IMR-90 (cell line): Measurements from ENCODE around the gene MRPL48. TPM values are rescaled to one million over a fixed set of nuclear protein-coding genes. Genes with fewer than 3 reads are reported as not detected.

Experiments used
- ATAC-seq: fragments of 200-7000 bp; cut with Tn5 transposase; 2 replicates; pipeline ENCODE4 v1.9.1; 2020; ENCODE audit warnings: low read depth, mild to moderate bottlenecking, moderate library complexity
- BruUV-seq: library from RNA; stranded (reverse); fragments of 400-500 nt; replicated peaks from 2 replicates; lab custom pipeline; 2021; lab: Mats Ljungman, UMichigan
- CTCF ChIA-PET: fragments of 300-600 bp; formaldehyde crosslinking; extraction: SDS; loops from one replicate; lab custom pipeline; 2021; ENCODE audit warnings: antibody characterized with exemption; lab: Yijun Ruan, JAX
- POLR2A ChIA-PET: fragments of 300-600 bp; sonication (Branson Sonifier 250); formaldehyde crosslinking; loops from one replicate; lab custom pipeline; 2022; ENCODE audit warnings: antibody characterized with exemption; ENCODE audit not compliant: unreplicated experiment; lab: Charles Lee
- DNase-seq: peaks from one replicate; pipeline ENCODE4 v3.0.0; 2013
- H2AFZ ChIP-seq: replicated peaks from 2 replicates; pipeline ENCODE3; 2013; ENCODE audit warnings: low read length, mild to moderate bottlenecking; ENCODE audit not compliant: poor library complexity
- H2AK5ac ChIP-seq: 2 replicates; pipeline ENCODE4 v1.6.1; 2013; ENCODE audit warnings: low read depth, low read length, inconsistent platforms
- H2AK9ac ChIP-seq: replicated peaks from 2 replicates; pipeline ENCODE3; 2013; ENCODE audit warnings: mild to moderate bottlenecking, low read depth, low read length, moderate library complexity; ENCODE audit not compliant: poor library complexity
- H2BK120ac ChIP-seq: 2 replicates; pipeline ENCODE4 v1.6.1; 2013; ENCODE audit warnings: low read depth, low read length, inconsistent platforms
- H2BK15ac ChIP-seq: 3 replicates; pipeline ENCODE4 v1.6.1; 2013; ENCODE audit warnings: low read depth, low read length, inconsistent platforms
- H2BK20ac ChIP-seq: 2 replicates; pipeline ENCODE4 v1.6.1; 2013; ENCODE audit warnings: low read depth, mild to moderate bottlenecking, inconsistent platforms, low read length, moderate library complexity
- H2BK5ac ChIP-seq: 2 replicates; pipeline ENCODE4 v1.6.1; 2013; ENCODE audit warnings: mild to moderate bottlenecking, low read depth, low read length, inconsistent platforms; ENCODE audit not compliant: poor library complexity, severe bottlenecking
- H3K14ac ChIP-seq: replicated peaks from 2 replicates; pipeline ENCODE4 v1.6.1; 2013; ENCODE audit warnings: low read depth, low read length, inconsistent platforms
- H3K18ac ChIP-seq: 2 replicates; pipeline ENCODE4 v1.6.1; 2013; ENCODE audit warnings: low read depth, low read length, control low read depth
- H3K23ac ChIP-seq: 2 replicates; pipeline ENCODE4 v1.6.1; 2013; ENCODE audit warnings: low read depth, low read length, inconsistent platforms
- H3K27ac ChIP-seq: 2 replicates; pipeline ENCODE4 v1.5.1; 2013; ENCODE audit warnings: mild to moderate bottlenecking, control low read depth, low read length; ENCODE audit not compliant: insufficient read depth
- H3K27me3 ChIP-seq: 2 replicates; pipeline ENCODE4 v1.6.1; 2013; ENCODE audit warnings: low read length; ENCODE audit not compliant: control insufficient read depth, insufficient read depth
- H3K36me3 ChIP-seq: 2 replicates; pipeline ENCODE4 v1.6.1; 2013; ENCODE audit warnings: low read length, mixed read lengths; ENCODE audit not compliant: control insufficient read depth, insufficient read depth
- H3K4ac ChIP-seq: 2 replicates; pipeline ENCODE4 v1.6.1; 2013; ENCODE audit warnings: low read depth, low read length, inconsistent platforms
- H3K4me1 ChIP-seq: 2 replicates; pipeline ENCODE4 v1.6.1; 2013; ENCODE audit warnings: low read length, mixed read lengths; ENCODE audit not compliant: control insufficient read depth, insufficient read depth
- H3K4me2 ChIP-seq: 2 replicates; pipeline ENCODE4 v1.6.1; 2013; ENCODE audit warnings: low read depth, mild to moderate bottlenecking, control low read depth, low read length, moderate library complexity
- H3K4me3 ChIP-seq: 2 replicates; pipeline ENCODE4 v1.5.1; 2013; ENCODE audit warnings: low read depth, mild to moderate bottlenecking, control low read depth, low read length, moderate library complexity; ENCODE audit not compliant: insufficient read depth
- H3K56ac ChIP-seq: 2 replicates; pipeline ENCODE4 v1.6.1; 2013; ENCODE audit warnings: low read length, inconsistent platforms; ENCODE audit not compliant: insufficient read depth; ENCODE audit errors: extremely low read depth
- H3K79me1 ChIP-seq, 2 experiments: 2 replicates each; pipeline ENCODE4 v1.6.1; 2013; ENCODE audit warnings: low read length in 2 of 2, inconsistent platforms in 1 of 2, low read depth in 1 of 2
- H3K9ac ChIP-seq: 2 replicates; pipeline ENCODE4 v1.6.1; 2013; ENCODE audit warnings: low read depth, low read length, control low read depth
- H3K9me1 ChIP-seq: 2 replicates; pipeline ENCODE4 v1.6.1; 2013; ENCODE audit warnings: low read length, inconsistent platforms; ENCODE audit not compliant: insufficient read depth
- H3K9me3 ChIP-seq: 2 replicates; pipeline ENCODE4 v1.6.1; 2013; ENCODE audit warnings: low read length; ENCODE audit not compliant: control insufficient read depth, insufficient read depth
- H4K20me1 ChIP-seq: 2 replicates; pipeline ENCODE4 v1.6.1; 2013; ENCODE audit warnings: low read length, inconsistent platforms; ENCODE audit not compliant: insufficient read depth
- H4K5ac ChIP-seq: 2 replicates; pipeline ENCODE4 v1.6.1; 2013; ENCODE audit warnings: mild to moderate bottlenecking, low read depth, low read length, control low read depth
- H4K8ac ChIP-seq, 2 experiments: 2 replicates each; pipeline ENCODE4 v1.6.1; 2013; ENCODE audit warnings: low read depth in 2 of 2, low read length in 2 of 2, control low read depth in 1 of 2, inconsistent platforms in 1 of 2
- H4K91ac ChIP-seq: 2 replicates; pipeline ENCODE4 v1.6.1; 2013; ENCODE audit warnings: low read depth, low read length, inconsistent platforms; ENCODE audit not compliant: insufficient read depth
- CHD1 ChIP-seq: IDR thresholded peaks from 2 replicates; pipeline ENCODE4 v1.6.1; 2012; ENCODE audit warnings: low read depth, low read length, improper control_type of control experiment
- CTCF ChIP-seq: conservative IDR thresholded peaks from 2 replicates; pipeline ENCODE4 v1.5.1; 2012; ENCODE audit warnings: mild to moderate bottlenecking, low read depth, low read length, improper control_type of control experiment
- ELK1 ChIP-seq: fragments of 150-350 bp; IDR thresholded peaks from 2 replicates; pipeline ENCODE4 v1.6.1; 2016; ENCODE audit warnings: low read depth, mild to moderate bottlenecking, low read length, moderate library complexity, borderline replicate concordance
- FOS ChIP-seq: fragments of 150-350 bp; IDR thresholded peaks from 2 replicates; pipeline ENCODE4 v1.6.1; 2016; ENCODE audit warnings: low read depth, low read length
- MAFK ChIP-seq: IDR thresholded peaks from 2 replicates; pipeline ENCODE4 v1.6.1; 2012; ENCODE audit warnings: low read depth, low read length, improper control_type of control experiment
- MAZ ChIP-seq: IDR thresholded peaks from 2 replicates; pipeline ENCODE4 v1.6.1; 2012; ENCODE audit warnings: low read depth, mild to moderate bottlenecking, low read length, improper control_type of control experiment, moderate library complexity, borderline replicate concordance
- MXI1 ChIP-seq: IDR thresholded peaks from 2 replicates; pipeline ENCODE4 v1.6.1; 2012; ENCODE audit warnings: low read depth, mild to moderate bottlenecking, low read length, moderate library complexity, borderline replicate concordance
- NFE2L2 ChIP-seq: fragments of 150-350 bp; IDR thresholded peaks from 2 replicates; pipeline ENCODE4 v1.6.1; 2016; ENCODE audit warnings: low read depth, mild to moderate bottlenecking, low read length
- POLR2A ChIP-seq: IDR thresholded peaks from 2 replicates; pipeline ENCODE4 v1.6.1; 2012; ENCODE audit warnings: mild to moderate bottlenecking, low read depth, low read length
- RAD21 ChIP-seq: IDR thresholded peaks from 2 replicates; pipeline ENCODE4 v1.6.1; 2012; ENCODE audit warnings: low read length, improper control_type of control experiment
- RCOR1 ChIP-seq: IDR thresholded peaks from 2 replicates; pipeline ENCODE4 v1.6.1; 2012; ENCODE audit warnings: mild to moderate bottlenecking, low read length, improper control_type of control experiment; ENCODE audit not compliant: insufficient replicate concordance
- RFX5 ChIP-seq: IDR thresholded peaks from 2 replicates; pipeline ENCODE4 v1.8.0; 2012; ENCODE audit warnings: low read depth, mild to moderate bottlenecking, low read length, moderate library complexity
- SMC3 ChIP-seq: fragments of 150-350 bp; IDR thresholded peaks from 2 replicates; pipeline ENCODE4 v1.6.1; 2016; ENCODE audit warnings: low read depth, mild to moderate bottlenecking, antibody characterized with exemption, low read length, moderate library complexity
- USF2 ChIP-seq: fragments of 150-350 bp; IDR thresholded peaks from 2 replicates; pipeline ENCODE4 v1.6.1; 2017; ENCODE audit warnings: mild to moderate bottlenecking, antibody characterized with exemption, low read length, low read depth
- WGBS, 2 experiments: methylation state at CpG; one replicate each; pipeline versions ENCODE4 v1.1.5 to v1.1.7; 2013; ENCODE audit warnings: missing lambda C conversion rate in 2 of 2; ENCODE audit not compliant: insufficient read length in 1 of 2; ENCODE audit errors: extremely low coverage in 2 of 2; 5-methylcytosine and 5-hydroxymethylcytosine counted together
- dilution Hi-C: fragments of 300-500 bp; cut with HindIII; formaldehyde crosslinking; loops from one replicate; pipeline ENCODE4 v1.14.3; 2018; ENCODE audit warnings: low sequenced_read_pairs; ENCODE audit not compliant: unreplicated experiment
- in situ Hi-C: fragments of 300-500 bp; cut with MboI; formaldehyde crosslinking; loops from 3 replicates; pipeline ENCODE4 v1.14.3; 2019; ENCODE audit warnings: low sequenced_read_pairs, inconsistent platforms, mixed read lengths
- intact Hi-C: fragments of 100-400 bp; cut with micrococcal nuclease; formaldehyde crosslinking; loops from 2 replicates; pipeline ENCODE4 v1.10.0; 2022
- polyA plus RNA-seq, 3 experiments: library from polyadenylated mRNA; depleted of rRNA; stranded (reverse); fragments of >200 nt; gene quantifications; 2 replicates each; pipeline ENCODE4 v1.2.3, GENCODE V29; 2012; ENCODE audit warnings: low replicate concordance in 1 of 3
- total RNA-seq: library from RNA; depleted of rRNA; stranded (reverse); fragments of >200 nt; gene quantifications from 2 replicates; pipeline ENCODE4 v1.2.3, GENCODE V29; 2012

MRPL48 gene
- total and polyA plus RNA-seq, 2 of the 4 experiments (the other 2 are of a cell fraction): 24.0 to 29.4 TPM

- Histone ChIP-seq H3K4ac (no peak overlapping the region), H3K9me1 (no peaks in the 10 kb centered on the region), H2BK15ac (no peak overlapping the region), H3K9ac (no peak overlapping the region), H3K36me3 (no peaks in the 10 kb centered on the region), H4K91ac (no peak overlapping the region), H4K20me1 (no peaks in the 10 kb centered on the region), H3K4me1 (no peaks in the 10 kb centered on the region), H2BK20ac (no peak overlapping the region), H2AFZ (no peak overlapping the region), H3K14ac (no peak overlapping the region), H3K27me3 (no peaks in the 10 kb centered on the region), H3K4me3 (no peak overlapping the region), H2AK9ac (no peak overlapping the region), H3K4me2 (no peak overlapping the region), H3K56ac (no peak overlapping the region), H2BK5ac (no peak overlapping the region), H3K18ac (no peak overlapping the region), H2AK5ac (no peak overlapping the region), H3K79me1 (no peaks in the 10 kb centered on the region), H3K27ac (no peak overlapping the region), H3K9me3 (no peaks in the 10 kb centered on the region), H4K8ac (no peak overlapping the region), H2BK120ac (no peak overlapping the region), H3K23ac (no peak overlapping the region), H4K5ac (no peak overlapping the region)
- dilution Hi-C loops (no loop called here), intact Hi-C loops (loop anchor here (5.0 kb wide), 1 partner anchor 34 kb away; no protein-coding TSS in a partner anchor), in situ Hi-C loops (no loop called here)
- TF ChIP-seq FOS: no peak
- TF ChIP-seq MXI1: no peak
- TF ChIP-seq NFE2L2: no peak
- TF ChIP-seq ELK1: no peak
- TF ChIP-seq CTCF: no peak
- TF ChIP-seq CHD1: no peak
- no peak for TF ChIP-seq MAFK
- TF ChIP-seq RAD21: no peak
- no peak for TF ChIP-seq SMC3
- no peak for TF ChIP-seq POLR2A
- no peak for TF ChIP-seq USF2
- TF ChIP-seq RFX5: no peak
- TF ChIP-seq MAZ: no peak
- no peak for TF ChIP-seq RCOR1
- WGBS, 2 experiments: no CpG with 5 or more reads among the region's 3 CpGs
- POLR2A ChIA-PET: no interaction called here
- DNase-seq: no peak
- no peak for ATAC-seq
- no TSS peak for BruUV-seq
- CTCF ChIA-PET: no interaction called here
These were observed 63.5 kb downstream of the MRPL48 start for GRCh38 chr11:73851046-73851764.
